SK-N-SH treated with all-trans-retinoic acid at 6 μM for 48 hours (cell line): ENCODE data around the gene SETD3.

ENCODE experiments used
- BACH2 ChIP-seq: fragments of 250-450 bp; sonication (Bioruptor Pico); IDR thresholded peaks from 2 replicates; pipeline ENCODE4 v1.9.0; 2021; ENCODE audit warnings: mild to moderate bottlenecking, borderline replicate concordance
- CSRNP3 ChIP-seq: fragments of 250-450 bp; sonication (Bioruptor Pico); IDR thresholded peaks from 2 replicates; pipeline ENCODE4 v1.5.1; 2021; ENCODE audit warnings: mild to moderate bottlenecking, moderate library complexity
- PATZ1 ChIP-seq: fragments of 250-450 bp; sonication (Bioruptor Pico); IDR thresholded peaks from 2 replicates; pipeline ENCODE4 v1.8.0; 2020; ENCODE audit warnings: mild to moderate bottlenecking, moderate library complexity, borderline replicate concordance
- RARB ChIP-seq: fragments of 250-450 bp; sonication (Bioruptor Pico); IDR thresholded peaks from 2 replicates; pipeline ENCODE4 v1.8.0; 2021; ENCODE audit warnings: mild to moderate bottlenecking, moderate library complexity
- ZFP3 ChIP-seq: fragments of 250-450 bp; sonication (Bioruptor Pico); IDR thresholded peaks from 2 replicates; pipeline ENCODE4 v1.5.0; 2020; ENCODE audit warnings: mild to moderate bottlenecking, moderate library complexity
- TF ChIP-seq, protein P1 (sequence below): fragments of 250-450 bp; sonication (Bioruptor Pico); IDR thresholded peaks from 2 replicates; pipeline ENCODE4 v1.8.0; 2021; ENCODE audit warnings: low read depth, mild to moderate bottlenecking, moderate library complexity, borderline replicate concordance
- TF ChIP-seq, protein P2 (sequence below): fragments of 250-450 bp; sonication (Bioruptor Pico); IDR thresholded peaks from 2 replicates; pipeline ENCODE4 v1.5.1; 2020; ENCODE audit warnings: low read depth, mild to moderate bottlenecking, moderate library complexity

DNA sequence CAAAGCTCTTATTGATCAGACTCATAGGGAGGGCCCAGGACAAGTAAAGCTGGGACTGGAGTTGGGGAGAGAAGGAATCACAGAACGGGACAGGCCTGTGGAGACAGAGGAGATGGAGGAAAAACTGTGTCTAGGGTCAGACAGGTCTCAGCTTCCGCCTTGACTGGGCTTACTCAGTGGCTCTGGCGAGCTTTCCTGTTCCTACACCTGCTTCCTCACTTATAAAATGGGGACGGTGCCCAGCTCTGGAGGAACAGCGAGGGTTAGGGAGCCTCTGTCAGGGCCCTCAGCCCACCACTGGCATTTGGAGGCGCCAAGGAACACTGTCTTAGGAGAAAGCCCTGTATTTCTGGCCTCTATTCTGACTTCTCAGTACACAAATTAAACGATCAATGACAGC is 34.7 kb downstream of the SETD3 start:
- TF ChIP-seq, protein P1, sequence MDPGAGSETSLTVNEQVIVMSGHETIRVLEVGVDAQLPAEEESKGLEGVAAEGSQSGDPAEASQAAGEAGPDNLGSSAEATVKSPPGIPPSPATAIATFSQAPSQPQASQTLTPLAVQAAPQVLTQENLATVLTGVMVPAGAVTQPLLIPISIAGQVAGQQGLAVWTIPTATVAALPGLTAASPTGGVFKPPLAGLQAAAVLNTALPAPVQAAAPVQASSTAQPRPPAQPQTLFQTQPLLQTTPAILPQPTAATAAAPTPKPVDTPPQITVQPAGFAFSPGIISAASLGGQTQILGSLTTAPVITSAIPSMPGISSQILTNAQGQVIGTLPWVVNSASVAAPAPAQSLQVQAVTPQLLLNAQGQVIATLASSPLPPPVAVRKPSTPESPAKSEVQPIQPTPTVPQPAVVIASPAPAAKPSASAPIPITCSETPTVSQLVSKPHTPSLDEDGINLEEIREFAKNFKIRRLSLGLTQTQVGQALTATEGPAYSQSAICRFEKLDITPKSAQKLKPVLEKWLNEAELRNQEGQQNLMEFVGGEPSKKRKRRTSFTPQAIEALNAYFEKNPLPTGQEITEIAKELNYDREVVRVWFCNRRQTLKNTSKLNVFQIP (CRISPR knock-in tag) = no peak
- TF ChIP-seq, protein P2, sequence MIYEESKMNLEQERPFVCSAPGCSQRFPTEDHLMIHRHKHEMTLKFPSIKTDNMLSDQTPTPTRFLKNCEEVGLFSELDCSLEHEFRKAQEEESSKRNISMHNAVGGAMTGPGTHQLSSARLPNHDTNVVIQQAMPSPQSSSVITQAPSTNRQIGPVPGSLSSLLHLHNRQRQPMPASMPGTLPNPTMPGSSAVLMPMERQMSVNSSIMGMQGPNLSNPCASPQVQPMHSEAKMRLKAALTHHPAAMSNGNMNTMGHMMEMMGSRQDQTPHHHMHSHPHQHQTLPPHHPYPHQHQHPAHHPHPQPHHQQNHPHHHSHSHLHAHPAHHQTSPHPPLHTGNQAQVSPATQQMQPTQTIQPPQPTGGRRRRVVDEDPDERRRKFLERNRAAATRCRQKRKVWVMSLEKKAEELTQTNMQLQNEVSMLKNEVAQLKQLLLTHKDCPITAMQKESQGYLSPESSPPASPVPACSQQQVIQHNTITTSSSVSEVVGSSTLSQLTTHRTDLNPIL (CRISPR knock-in tag) = no peak
- no peak for TF ChIP-seq CSRNP3
- TF ChIP-seq RARB = no peak
- TF ChIP-seq PATZ1 (CRISPR knock-in tag) = no peak
- TF ChIP-seq BACH2 (CRISPR knock-in tag) = no peak
- no peak for TF ChIP-seq ZFP3 (CRISPR knock-in tag)
